HG03442 (cell line): ENCODE results near the gene HTR1D.
"Not testable (repeated sequence)": the region's sequence is repeated elsewhere in the genome, so short reads cannot be mapped to it uniquely, and the experiment has no call there.

Experiments used
- ATAC-seq: cut with Tn5 transposase; IDR thresholded peaks from one replicate; pipeline ENCODE4 v1.9.1; 2021; ENCODE audit warnings: mild to moderate bottlenecking, moderate library complexity; ENCODE audit not compliant: unreplicated experiment

HTR1D gene, protein sequence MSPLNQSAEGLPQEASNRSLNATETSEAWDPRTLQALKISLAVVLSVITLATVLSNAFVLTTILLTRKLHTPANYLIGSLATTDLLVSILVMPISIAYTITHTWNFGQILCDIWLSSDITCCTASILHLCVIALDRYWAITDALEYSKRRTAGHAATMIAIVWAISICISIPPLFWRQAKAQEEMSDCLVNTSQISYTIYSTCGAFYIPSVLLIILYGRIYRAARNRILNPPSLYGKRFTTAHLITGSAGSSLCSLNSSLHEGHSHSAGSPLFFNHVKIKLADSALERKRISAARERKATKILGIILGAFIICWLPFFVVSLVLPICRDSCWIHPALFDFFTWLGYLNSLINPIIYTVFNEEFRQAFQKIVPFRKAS

DNA sequence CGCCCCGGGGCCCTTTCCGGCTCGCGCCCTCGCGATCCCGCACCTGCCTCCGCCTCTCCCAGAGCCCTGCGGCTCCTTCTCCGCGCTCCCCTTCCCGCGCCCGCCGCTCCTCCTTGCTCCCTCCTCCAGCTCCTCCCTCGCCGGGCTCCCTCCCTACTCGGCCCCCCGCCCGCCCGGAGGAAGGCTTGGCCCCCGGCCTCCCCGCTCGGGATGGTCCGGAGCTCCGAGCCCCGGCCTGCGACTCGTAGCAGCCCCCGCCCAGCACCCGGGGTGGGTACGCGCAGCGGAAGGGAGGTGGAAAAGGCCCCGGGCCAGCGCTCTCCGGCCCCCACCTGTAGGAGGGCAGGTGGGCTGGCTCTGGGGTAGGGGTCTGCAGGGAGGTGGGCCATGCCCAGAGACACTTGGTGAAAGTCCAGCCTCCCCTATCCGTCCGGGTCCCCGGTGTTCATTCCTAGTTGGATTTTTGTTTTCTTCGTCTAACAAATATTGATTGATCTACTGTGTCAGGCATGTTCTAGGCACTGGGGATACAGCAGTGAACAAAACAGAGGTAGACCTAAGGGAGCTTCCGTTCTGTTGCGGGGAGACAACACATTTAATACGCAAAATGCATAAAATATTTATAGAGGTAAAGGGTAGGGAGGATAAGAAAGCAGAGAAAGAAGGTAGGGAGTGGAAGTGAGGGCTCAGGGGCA lies at the start of gene HTR1D:
Gene HTR1D, minus strand, starts transcription at position 82 of the 695 bp plus-strand sequence. CDS start 23,283 bp downstream, outside the sequence.
- ATAC-seq: no peak

DNA sequence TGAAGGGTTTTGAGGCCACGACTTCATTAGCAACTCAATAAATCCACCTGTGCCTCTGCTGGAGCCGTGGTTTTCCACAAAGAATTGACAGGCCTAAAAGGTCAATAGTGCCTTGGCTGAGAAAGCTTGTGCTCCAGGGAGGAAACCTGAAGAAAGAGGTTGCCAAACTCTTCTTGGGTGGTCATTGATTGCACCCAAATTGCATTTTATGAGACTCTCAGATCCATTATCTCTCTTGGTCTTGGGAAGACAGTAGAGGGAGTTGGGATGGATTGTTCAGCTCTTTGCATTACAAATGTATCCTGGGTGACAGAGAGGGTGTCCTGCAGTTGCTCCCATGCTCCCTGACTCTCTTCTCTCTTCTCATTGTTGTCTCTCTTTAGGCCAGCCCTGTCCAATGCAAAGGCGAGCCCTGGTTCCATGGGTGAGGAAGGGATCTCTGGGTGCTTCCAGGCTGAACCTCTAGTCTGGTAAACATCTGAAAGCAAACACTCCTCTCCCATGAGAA lies 46.1 kb upstream of the HTR1D start:
- ATAC-seq: no peak

DNA sequence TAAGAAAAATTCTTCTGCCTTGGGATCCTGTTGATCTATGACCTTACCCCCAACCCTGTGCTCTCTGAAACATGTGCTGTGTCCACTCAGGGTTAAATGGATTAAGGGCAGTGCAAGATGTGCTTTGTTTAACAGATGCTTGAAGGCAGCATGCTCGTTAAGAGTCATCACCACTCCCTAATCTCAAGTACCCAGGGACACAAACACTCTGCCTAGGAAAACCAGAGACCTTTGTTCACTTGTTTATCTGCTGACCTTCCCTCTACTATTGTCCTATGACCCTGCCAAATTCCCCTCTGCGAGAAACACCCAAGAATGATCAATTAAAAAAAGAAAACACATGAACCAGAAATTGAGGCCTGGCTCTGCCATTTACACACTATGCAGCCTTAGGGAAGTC lies 40.8 kb upstream of the HTR1D start:
- ATAC-seq: not testable (repeated sequence)

DNA sequence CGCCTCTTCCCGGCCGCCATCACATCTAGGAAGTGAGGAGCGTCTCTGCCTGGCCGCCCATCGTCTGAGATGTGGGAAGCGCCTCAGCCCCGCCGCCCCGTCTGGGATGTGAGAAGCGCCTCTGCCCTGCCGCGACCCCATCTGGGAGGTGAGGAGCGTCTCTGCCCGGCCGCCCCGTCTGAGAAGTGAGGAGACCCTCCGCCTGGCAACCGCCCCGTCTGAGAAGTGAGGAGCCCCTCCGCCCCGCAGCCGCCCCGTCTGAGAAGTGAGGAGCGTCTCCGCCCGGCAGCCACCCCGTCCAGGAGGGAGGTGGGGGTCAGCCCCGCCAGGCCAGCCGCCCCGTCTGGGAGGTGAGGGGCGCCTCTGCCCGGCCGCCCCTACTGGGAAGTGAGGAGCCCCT lies 40.1 kb upstream of the HTR1D start:
- ATAC-seq: not testable (repeated sequence)

DNA sequence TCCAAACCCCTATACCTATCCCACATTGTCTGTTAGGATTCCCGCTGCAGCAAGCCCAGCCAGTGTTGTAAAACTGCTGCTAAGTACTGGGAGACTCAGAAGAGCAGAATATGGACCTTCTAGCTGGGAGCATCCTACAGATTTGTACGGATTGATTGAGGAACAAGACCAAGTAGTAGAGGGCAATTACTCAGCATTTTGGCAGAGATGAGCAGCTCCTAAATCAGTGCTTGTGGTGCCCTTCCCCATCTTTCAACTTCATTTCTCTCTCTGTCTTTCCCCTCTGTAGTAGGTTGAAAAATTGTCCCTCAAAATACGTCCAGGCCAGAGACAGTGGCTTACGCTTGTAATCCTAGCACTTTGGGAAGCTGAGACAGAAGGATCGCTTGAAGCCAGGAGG lies 37.3 kb upstream of the HTR1D start:
- no peak for ATAC-seq

DNA sequence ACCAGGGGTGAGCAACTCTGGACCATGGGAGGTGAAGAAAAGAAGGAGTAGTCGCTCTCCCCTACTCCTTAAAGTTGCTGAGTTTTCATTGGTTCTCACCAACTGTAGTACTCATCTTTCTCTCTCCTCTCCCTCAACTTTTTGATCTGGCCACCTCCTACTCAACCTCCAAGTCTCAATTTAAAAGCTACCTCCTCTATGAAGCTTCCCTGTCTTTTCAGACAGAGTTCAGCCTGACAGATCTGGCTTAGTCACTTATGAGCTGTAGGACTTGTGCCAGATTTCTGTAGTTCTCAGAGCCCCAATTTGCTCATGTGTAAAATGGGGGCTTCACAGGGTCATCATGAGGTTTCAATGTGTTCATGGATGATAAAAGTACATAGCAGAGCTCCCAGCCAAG lies 34.5 kb upstream of the HTR1D start:
- ATAC-seq: no peak

DNA sequence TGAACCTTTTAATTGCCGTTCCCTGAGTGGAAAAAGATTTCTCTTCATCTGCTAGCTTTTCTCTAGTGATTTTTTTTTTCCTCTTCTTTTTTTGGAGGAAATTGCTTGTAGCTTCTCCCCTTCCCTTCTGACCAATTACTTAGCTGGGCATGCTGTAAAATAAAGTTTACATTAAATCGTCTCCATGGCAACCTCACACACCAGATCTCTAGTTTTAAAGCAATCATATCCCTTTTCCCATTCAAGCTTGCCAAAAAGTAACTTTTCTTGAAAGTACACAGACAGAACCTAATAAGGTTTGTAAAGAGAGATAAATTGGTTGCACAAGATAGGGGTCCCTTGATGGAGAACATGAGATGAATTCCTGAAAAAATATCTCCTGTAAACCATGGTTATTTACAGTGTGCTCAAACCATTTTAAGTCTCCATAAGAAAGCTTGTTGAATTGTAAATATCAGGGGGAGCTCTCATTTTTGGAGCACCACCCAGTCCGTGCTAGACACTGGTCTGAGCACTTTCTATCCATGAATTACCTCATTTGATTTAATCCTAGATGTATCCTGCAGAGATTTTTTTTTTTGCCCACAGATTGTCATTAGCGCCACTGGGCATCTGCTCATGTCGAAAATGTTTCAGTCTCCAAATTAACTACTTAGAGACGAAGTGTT lies 32.6 kb upstream of the HTR1D start:
- ATAC-seq: no peak

DNA sequence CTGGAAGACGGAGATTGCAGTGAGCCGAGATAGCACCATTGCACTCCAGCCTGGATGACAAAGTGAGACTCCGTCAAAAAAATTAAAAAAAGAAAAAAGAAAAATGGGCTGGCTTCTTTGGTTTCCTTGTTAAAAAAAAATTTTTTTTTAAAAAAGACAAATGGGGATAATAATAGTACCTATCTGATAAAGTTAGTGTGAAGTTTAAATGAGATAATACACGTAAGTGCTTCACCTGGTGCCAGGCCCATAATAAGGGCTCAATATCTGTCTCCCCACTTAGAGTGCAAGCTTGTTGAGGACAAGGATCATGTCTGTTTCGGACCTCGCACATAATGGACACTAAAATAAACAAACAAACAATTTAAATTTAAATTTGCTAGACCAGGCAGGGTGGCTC lies 30.0 kb upstream of the HTR1D start:
- no peak for ATAC-seq

DNA sequence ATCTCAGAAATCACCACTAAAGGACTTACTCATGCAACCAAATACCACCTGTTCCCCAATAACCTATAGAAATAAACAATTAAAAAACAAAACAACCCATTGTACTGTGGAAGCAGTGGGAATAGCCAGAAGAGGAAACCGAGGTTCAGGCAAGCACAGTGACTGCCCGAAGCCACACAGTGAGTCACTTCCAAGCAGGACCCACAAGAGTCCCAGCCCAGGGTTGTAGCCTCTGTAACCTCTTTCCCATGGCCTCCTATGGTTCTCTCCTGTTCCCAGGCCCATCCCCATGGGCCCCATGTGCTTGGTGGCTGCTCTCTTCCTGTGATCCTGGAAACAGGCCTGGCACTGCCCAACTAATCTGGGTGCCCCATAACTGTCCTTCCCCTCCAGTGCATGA lies 29.0 kb upstream of the HTR1D start:
- no peak for ATAC-seq

DNA sequence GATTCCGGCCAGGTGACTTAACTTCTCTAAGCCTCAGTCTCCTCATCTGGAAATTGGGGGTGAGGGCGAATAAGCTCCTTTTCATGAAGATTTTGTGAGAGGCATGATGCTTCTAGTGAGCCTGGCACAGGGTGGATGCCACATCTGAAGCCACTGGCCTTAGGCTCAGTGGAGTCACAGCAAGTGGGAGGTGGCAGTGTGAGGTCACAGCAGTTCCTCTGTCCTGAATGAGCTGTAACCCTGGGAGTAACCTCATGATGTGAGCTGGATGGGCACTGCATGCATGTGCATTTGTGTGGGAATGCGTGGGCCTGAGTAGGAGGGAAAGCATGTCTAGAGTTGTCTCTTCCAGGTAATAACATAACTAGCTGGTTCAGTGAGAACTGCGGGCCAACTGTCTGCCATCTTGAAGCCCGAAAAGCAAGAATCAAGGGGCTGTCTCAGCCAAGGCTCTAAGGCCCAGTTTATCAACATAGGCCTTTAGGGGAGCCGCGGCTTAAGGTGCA lies 27.0 kb upstream of the HTR1D start:
- no peak for ATAC-seq

DNA sequence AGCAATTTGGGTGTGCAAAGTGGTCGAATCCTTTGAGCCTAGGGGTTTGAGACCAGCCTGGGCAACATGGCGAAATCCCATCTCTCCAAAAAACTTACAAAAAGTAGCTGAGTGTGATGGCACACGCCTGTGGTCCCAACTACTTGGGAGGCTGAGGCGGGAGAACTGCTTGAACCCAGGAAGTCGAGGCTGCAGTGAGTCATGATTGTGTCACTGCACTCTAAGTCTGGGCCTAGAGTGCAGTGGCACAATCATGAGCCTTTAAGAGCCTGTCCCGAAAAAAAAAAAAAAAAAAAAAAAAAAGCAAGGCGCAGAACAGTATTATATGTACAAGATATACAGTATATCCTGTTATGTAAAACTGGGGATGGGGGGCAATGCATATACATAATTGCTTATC lies 25.1 kb upstream of the HTR1D start:
- no peak for ATAC-seq

DNA sequence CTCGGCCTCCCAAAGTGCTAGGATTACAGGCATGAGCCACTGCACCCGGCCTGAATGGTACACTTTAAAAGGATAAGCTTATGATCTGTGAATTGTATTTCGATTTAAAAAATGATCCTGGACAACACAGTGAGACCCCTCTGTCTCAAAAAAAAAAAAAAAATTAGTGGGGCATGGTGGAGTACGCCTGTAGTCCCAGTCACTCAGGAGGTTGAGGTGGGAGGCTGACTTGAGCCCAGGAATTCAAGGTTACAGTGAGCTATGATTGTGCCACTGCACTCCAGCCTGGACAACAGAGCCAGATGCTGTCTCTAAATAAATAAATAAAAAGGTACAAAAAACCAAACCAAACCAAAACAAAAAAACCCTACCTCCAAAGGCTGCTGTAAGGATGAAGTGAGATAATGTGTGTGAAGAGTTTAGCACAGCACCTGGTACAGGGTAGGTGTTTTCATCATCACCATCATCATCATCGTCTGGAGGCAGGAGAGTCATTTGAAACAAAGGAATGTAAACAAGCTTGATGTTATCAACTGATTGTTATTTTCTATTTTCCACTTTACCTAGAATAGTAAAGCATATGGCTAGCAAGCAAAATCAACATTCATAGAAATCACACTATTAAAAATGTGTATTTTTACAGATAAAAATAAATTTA lies 22.5 kb upstream of the HTR1D start:
- ATAC-seq: no peak

DNA sequence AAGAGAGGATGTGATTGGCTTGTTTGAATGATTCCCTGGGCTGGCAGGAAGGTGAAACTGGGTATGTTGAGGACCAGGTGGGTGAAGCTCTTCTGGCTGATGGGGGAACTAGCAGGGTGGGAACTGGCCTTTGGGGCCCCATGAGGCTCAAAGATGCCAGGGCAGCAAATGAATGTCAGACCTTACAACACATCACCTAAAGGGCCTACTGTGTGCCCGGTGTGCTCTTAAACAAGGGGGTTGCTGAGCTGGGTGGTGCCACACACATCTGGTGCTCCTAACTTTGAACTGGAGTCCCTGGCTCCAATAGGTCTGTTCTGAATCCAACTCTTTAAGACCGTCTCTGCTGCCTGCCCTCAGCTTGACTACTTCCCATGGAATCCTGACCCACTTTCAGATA lies 21.3 kb upstream of the HTR1D start:
- ATAC-seq: no peak

DNA sequence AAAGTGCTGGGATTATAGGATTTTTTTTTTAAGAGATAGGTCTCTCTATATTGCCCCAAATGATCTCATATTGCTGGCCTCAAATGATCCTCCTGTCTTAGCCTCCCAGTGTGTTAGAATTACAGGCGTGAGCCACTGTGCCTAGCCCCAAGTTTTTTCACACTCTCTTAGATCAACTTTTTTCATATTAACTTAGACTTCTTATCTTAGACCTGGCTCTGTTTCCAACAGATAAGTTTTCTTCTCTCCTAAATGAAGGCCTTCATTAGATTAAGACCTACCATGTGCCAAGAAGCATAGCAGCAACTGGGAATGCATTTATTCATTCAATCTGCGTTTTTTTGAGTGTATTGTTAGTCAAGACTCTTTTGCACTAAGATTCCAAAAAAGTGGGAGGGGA lies 20.2 kb upstream of the HTR1D start:
- no peak for ATAC-seq

DNA sequence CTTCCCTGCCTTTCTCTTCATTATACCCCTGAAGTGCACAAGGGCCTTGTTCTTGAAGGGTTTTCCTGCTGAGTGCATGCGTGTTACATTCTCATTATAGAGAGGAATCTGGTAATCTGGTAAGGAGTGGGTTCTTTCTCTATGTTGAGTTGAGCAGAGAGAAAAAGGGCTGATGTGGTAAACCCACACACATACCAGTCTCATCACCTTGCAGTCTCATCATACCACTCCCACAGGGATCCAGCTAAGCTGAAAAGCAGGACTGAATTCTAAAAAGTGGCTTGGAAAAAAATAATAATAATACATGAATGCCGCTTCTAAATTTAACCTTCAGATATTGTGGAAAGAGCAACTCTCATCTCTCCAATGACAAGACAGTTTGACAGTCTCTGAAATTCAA lies 10.5 kb upstream of the HTR1D start:
- ATAC-seq: no peak

DNA sequence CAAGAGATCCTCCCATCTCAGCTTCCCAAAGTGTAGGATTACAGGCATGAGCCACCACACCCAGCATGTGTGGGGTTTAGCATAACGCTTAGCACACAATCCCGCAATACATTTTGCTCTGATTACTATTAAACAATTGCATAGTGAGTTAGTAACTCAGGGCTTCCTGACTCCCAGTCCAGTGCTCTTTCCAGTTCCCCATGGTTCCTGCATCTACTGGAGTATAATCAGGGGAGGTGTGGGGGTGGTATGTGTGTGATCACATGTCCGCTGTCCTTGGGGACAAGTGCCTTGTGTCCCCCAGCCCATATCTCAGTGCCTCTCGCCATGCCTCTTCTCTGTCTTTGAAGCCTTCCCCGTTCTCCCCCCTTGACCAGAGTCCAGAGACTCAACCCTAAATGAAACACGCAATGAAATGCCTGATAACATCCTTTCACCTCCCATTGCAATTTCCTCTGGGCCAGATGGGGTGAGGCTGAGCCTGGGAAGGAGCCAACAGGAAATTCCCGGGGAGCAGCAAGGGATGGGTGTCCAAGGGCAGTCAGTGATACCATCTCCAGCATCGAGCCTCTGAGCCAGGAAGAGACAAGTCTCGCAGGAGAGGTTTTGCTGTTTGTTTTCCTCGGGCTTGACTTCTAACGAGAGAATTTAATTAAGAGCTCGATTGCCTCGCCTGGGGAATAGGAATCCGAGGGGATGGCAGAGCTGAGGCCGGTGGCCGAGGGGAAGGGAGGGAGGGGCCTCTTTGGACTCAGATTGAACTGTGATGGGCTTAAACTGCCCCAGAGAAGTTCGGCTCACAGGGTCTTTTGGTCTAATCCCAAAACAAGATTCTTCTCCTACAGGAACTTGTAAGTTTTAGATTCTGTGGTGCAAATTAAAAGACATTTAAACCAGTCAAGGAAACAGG lies 7.7 kb upstream of the HTR1D start:
- no peak for ATAC-seq

DNA sequence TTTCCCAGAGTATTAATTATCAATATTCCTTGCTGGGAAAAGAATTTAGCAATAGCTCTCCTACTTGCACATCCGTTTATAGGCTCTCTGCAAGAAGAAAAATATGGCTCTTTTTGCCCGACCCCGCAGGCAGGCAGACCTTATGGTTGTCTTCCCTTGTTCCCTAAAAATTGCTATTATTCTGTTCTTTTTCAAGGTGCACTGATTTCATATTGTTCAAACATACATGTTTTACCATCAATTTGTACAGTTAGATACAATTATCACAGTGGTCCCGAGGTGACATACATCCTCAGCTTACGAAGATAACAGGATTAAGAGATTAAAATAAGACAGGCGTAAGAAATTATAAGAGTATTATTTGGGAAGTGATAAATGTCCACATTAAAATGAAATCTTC lies 6.7 kb upstream of the HTR1D start:
- not testable (repeated sequence) for ATAC-seq

DNA sequence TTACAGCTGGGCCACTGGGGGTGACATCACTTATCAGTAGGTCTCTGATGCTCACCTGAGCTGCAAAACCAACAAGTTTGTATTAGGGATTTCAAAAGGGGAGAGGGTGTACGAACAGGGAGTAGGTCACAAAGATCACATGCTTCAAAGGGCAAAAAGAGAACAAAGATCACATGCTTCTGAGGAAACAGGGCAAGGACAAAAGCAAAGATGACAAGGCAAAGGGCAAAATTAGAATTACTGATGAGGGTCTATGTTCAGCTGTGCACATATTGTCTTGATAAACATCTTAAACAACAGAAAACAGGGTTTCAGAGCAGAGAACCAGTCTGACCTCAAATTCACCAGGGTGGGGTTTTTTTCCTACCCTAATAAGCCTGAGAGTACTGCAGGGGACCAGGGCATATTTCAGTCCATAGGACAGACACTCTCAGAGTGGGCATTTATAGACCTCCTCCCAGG lies 6.2 kb upstream of the HTR1D start:
- ATAC-seq: not testable (repeated sequence)

DNA sequence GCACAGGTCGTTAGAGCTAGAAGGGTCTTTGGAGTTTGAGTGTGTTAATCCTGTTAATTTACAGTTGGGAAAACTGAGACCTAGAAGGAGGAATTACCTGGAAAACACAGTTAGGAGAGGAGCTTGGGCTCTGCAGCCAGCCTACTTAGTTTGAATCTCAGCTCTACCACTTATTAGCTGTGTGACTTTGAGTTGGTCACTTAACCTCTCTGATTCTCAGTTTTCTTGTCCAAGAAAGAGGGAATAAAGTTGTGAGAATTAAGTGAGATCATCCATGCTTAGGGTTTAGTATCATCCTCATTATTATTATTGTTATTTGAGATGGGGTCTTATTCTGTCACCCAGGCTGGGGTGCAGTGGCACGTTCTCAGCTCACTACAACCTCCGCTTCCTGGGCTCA lies 5.4 kb upstream of the HTR1D start:
- ATAC-seq: no peak

DNA sequence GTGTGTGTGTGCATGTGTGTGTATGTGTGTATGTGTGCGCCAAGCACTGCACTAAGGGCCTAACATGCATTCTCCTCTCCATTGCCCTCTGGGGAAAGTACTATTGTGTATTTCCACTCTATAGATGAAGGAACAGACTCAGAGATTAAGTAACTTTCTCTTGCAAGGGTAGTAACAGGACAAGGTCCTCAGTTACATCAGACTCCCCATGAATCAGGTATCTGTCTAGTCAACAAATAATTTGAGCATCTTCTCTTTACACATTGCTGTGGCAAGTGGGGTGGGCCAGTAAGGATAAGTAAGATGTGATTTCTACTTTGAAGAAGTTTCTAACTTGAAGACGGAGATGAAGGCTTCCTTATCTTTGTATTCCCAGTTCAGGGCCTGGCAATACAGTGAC lies 5.0 kb upstream of the HTR1D start:
- no peak for ATAC-seq
